ENCODE results near the gene DENND2C.
"Not testable (repeated sequence)": the region's sequence is repeated elsewhere in the genome, so short reads cannot be mapped to it uniquely, and the experiment has no call there.

The DENND2C gene

DNA sequence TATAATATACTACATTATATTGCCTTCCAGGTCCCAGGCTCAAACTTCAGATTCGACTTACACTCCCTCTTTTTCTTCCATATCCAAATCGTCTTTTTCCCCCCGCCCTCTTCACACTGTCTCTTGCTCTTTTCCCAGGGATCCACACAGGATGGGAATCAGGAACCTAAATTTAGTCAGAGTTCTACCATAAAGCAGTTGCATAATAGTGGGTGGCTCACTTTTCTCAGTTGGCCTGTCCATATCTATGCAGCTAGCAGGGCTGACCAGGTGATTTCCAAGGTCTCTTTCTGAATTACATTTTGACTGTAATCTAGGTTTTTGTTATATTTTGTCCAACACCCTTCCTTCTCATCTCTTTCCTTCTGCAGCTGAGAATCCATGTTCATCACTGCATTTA lies 80.7 kb downstream of the DENND2C start:
- no peak for DNase-seq

DNA sequence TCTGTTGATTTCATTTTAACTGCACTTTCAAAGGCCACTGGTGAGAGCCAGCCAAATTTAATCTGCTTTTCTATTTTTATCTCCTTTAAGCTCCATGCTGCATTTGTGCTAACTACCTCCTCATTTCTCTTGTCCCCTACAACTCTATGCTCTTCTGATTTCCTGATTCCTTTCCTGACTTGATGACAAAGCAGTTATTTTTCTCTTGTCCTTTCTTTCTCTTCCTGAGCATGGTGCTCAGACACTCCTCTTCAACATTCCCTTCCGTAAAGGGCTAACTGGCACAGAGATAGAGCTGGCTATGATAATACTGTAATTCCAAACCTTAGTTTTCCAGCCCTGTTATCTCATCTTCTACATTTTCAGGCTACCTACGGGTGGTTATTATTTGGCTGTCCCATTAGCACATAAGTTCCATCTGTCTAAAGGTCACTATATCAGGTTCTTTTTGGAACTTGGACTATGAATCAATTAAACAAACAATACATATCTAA lies 81.6 kb downstream of the DENND2C start:
- no peak for DNase-seq

DNA sequence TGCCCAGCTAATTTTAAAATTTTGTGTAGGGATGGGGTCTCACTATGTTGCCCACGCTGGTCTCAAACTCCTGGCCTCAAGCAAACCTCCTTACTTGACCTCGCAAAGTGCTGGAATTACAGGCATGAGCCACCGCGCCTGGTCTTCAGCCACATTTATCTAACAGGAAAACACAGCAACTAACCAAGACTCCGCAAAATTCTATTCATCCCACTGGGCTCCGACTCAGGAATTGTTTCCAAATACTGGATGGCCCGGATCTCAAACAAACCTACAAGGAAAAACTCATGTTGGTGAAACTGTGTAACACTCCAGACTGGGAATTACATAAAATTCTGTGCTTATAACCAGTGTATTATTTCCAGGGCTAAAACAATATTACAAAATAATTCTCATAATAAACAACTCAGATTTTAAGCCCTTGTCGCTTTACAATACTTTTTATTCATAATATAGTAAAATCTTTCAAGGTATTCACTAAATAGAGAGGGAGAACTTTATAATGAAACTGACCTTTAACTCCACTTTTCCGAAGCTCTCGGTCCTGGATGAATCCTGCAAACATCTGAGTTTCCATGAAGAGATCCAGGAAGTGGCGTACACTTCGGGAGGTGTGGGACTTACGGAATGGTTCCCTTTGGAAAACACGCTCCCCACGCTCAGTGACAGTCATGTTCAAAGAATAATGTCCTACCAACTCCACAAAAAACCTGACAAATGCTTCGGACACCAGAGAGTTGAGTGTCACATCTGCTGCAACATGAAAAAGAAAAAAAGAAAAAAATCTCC lies 82.5 kb downstream of the DENND2C start:
- no peak for DNase-seq

DNA sequence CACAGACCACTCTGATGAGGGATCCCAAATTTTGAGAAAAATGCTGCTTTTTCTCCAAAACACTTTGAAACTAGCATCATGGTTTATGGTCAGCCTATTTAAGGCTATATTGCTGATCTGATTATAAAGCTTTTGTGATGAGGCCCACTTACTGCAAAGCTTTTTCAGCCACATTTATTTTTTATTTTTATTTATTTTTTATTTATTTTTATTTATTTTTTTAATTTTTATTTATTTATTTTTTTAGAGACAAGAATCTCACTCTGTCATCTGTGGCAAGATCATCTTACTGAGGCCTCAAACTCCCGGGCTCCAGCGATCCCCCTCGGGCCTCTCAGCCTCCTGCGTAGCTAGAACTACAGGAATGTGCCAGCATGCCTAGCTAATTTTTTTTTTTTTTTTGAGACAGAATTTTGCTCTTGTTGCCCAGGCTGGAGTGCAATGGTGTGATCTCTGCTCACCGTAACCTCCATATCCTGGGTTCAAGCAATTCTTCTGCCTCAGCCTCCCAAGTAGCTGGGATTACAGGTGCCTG lies 83.3 kb downstream of the DENND2C start:
- DNase-seq: no peak

DNA sequence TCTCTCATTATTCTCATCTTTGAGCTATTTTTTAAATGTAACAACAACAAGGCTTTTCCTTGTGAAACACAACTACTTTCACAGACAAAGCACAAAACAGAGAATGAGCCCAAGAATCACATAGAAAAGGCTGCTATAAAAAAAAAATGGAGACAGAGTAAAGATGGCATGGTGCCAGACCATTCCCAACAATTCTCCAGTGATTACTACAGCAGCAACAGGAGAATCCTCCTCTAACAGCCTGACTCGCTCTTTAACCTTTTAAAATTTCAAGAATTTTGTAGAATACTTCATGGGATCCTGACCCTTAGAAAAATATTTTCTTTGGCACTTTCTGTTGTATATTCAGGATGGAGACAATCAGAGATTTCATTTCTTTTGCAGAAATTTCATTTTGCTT lies 84.6 kb downstream of the DENND2C start:
- no peak for DNase-seq

DNA sequence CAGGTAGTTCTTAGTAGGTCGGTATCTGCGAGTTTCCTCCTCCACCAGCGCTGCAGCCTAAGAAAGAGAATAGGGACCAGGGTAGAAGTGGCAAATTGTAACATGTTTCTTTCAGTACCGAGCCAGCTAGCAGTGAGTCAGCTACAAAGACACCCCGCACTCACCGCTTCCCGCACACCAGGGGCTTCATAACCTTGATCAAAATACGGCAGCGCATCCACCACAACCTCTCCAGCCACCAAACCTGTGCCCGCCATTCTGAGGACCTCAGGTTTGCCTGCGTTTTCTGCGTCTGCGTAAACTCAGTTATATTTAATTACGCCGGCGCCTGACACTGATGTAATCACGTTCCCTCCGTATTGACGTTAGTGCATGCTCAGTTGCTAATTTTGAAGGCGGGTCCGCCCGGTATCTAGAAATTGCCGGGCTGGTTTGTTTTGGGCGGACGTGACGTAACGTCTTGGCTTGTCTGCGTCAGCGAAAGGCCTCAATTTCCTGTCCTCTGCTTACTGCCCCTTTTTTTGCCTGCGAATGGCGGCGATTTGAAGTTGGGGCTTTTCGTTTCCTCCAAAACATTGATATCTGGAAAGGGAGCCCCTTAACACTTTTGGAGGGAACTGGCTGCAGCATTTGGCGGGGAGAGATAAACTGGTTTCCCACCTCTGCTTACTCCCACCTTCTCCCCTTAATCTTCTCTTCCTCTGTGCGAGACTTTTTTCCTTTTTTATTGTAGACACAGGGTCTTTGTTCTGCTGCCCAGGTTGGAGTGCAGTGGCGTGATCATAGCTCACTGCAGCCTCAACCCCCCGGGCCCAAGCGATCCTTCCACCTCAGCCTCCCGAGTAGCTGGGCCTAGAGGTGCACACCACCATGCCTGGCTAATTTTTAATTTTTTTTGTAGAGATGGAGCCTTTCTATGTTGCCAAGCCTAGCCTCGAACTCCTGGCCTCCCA lies 88.2 kb downstream of the DENND2C start, which contains the start of gene BCAS2:
TSS of gene BCAS2 (minus strand) at position 281 of the 953 bp plus-strand sequence. CDS start at position 257, 24 bp downstream.
- DNase-seq: peak; percentile 97

DNA sequence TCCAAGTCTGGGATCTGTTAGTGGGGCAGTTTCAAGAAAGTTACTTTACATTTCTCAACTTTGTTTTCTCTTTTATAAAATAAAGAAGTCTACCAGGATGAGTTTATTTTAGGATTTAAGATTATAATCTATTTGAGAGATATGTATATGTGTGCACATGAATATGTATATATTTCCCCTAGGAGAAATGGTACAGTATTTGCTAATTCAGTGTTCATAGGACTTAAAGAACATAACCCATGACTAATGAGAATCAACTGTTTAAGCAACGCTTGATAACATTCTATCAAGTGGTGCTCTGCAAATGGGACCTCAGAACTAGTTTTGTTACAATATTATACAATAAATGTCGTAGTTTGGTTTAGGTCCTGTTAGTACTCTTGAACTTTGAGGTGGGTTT lies 95.5 kb downstream of the DENND2C start:
- no peak for DNase-seq

DNA sequence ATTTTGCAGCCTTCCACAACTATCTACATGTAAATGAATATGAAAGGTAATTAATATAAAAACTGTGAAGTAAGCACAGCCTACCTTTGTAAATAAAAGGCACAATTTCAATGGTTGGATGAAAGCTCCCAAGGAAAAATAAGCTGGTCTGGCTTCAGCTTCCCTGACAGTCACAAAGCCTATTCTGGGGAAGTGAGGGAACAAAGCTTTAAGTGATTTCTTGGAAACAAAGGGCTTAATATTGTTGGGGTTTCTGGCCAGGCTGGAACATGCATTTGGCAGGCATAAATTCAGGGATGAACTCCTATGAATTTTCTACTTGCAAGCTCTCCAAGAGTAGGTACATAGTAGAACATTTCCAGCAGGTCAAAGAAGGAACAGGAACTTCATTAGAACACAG lies 105.7 kb downstream of the DENND2C start:
- DNase-seq: no peak

DNA sequence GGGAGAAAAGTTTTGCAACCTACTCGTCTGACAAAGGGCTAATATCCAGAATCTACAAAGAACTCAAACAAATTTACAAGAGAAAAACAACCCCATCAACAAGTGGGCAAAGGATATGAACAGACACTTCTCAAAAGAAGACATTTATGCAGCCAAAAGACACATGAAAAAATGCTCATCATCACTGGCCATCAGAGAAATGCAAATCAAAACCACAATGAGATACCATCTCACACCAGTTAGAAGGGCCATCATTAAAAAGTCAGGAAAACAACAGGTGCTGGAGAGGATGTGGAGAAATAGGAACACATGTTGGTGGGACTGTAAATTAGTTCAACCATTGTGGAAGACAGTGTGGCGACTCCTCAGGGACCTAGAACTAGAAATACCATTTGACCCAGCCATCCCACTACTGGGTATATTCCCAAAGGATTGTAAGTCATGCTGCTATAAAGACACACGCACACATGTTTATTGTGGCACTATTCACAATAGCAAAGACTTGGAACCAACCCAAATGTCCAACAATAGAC lies 106.8 kb downstream of the DENND2C start:
- not testable (repeated sequence) for DNase-seq

DNA sequence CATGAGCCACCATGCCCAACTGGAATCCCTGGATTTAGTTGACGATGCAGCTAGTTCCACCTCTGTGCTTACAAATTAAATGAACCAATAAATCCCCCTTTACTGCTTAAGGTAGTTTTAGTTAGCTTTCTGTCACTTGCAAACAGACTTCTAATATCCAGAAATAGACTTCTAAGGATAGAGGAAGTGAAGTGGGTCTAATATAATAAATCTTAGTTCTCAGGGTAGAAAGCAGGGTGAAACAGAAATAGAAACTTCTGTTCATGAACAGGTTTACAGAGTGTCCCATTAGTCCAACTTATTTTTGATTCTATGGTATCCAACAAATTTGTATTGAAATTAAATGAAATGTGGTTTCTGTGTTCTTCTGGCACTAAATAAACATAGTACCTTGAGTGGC lies 108.5 kb downstream of the DENND2C start:
- no peak for DNase-seq

DNA sequence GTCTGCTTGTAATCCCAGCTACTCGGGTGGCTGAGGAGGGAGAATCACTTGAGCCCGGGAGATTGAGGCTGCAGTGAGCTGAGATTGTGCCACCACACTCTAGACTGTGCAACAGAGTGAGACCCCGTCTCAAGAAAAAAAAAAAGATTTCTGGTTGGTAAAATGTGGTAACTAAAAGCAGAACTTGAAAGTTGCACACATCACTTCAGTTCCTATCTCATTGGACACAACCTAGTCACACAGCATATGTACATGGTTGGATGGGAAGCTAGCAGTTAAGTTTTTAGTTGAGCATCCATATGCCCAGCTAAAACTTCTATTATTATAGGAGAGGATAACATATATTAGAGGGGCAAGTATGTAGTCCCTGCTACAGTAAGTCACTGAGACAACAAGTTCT lies 110.5 kb downstream of the DENND2C start:
- DNase-seq: no peak

DNA sequence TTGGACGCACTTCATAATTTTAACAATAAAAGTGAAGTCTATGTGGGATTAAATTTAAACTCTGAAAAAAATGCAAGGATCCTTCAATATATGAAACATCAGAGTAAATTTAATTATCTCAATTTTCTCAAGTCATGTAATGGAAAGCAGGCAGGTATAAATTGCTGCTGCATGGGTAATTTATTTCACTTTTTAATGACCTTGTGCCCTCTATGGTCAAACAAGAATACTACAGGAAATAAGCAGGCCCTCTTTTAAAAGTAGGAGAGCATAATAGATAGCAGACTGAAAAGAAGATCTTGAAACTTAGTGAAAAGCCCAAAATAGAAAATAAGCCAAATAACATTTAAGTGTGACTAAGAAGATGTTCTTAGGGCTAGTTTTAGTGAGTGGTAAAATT lies 111.3 kb downstream of the DENND2C start:
- peak; percentile 6 for DNase-seq

DNA sequence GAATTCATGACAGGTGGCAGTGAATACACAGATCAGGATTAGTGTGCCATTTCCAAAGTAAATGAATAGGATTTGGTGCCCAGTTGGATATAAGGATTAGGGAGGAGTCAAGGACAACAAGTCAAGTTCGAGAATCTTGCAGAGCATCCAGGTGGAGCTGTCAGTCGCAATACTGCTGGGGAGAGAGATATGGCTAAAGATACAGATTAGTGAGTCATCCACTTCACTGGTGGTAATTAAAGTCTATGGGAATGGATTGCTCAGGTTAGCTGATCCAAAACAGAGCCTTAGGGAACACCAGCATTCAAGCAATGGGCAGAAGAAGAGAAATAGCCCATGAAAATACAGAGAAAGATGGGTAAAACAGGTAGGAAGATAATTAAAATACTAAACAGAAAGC lies 115.3 kb downstream of the DENND2C start:
- no peak for DNase-seq

DNA sequence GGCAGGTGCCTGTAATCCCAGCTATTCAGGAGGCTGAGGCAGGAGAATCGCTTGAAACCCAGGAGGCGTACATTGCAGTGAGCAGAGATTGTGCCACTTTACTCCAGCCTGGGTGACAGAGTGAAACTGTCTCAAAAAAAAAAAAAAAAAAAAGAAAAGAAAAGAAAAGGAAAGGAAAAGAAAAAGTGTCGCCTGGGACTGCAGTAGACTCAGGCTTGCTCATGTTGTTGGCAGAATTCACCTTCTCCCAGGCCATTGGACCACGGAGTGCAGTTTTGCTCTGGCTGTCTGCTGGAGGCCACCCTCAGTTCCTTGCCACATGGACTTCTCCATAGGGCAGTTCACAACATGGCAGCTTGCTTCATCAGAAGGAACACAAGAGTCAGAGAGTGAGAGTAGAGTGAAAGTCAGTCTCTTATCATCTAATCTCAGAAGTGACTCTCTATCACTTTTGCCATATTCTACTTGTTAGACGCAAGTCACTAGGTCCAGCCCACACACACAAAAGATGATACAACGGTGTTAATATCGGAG lies 117.7 kb downstream of the DENND2C start:
- DNase-seq: no peak

DNA sequence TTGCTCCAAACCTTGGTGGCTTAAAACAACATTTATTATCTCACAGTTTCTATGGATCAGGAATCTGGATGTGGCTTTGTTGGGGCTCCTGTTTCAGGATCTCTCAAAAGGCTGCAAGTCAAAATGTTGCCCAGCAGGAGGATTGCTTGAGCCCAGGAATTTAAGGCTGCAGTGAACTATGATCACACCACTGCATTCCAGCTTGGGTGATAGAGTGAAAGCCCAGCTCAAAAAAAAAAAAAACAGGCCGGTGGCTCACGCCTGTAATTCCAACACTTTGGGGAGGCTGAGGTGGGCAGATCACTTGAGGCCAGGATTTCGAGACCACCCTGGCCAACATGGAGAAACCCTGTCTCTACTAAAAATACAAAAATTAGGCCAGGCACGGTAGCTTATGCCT lies 118.4 kb downstream of the DENND2C start:
- DNase-seq: no peak

DNA sequence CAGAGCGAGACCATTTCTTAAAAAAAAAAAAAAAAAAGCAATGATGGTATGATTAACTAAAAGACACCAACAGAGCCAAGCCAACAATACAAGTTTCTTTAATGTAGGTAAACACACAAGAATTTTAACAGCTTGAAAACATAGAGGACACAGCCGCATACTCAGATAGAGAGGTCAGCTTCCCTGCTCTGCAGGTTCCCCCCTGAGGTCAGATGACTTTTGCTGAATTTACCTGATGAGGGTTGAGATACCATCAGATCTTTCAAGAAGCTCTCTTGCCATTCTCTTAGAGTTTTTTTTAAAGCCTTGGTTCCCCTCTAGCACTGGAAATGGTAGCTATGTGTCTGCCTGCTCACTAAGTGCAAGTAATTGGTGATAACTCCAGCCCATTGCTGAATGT lies 119.5 kb downstream of the DENND2C start:
- no peak for DNase-seq

DNA sequence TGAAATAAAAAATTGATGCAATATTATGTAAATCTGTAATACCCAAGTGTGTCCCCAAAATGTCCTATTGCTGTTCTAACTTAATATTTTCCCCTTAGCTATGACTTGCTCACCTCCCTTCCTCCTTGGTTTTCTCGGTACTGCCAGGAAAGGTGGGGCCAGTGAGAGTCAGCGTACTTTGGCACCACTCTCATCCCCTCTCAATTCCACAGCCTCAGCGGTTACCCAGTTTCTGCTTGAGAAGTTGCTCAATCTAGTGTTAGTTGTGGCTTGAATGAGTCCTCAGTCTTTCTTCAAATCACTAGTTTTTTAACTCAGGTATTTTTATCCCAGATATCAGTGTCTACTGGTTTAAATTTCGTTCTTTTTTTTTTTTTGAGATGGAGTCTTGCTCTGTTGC lies 120.7 kb downstream of the DENND2C start:
- no peak for DNase-seq

DNA sequence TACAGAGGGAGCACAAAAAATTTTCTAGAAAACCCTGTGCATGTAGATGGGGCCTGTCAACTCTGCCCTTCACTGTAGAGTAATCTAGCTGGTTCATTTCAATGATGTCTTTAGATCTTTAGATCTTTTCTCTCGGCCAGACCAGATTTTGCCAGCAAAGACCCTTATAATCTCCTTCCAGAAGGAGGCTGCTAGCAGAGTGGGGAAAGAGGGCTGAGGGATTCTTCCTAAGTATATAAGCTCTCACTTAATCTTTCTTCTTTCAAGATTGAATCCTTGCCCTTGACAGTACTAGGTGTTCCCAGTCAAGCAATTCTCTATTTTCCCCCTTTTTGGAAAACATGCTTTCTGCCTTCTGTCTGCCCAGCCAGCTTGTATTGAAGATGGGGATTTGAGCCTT lies 122.8 kb downstream of the DENND2C start:
- DNase-seq: no peak

DNA sequence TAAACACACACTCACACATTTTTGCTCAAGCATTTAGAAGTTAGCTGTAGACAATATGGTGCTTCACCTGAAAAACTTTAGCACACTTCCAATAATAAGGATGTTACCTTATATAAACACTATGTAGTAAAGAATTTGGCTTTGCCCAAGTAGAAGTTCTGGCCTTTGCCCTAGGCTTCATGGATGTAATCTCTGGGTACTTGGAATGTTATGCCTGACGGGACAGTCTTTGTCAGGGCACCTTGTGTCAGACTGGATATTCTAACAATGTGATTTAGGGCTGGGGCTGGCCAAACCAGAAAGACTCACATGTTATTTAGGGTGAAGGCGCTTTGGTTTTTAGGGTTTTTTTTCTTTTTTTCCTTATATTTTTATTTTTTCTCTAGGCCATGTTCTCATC lies 124.1 kb downstream of the DENND2C start:
- DNase-seq: no peak

DNA sequence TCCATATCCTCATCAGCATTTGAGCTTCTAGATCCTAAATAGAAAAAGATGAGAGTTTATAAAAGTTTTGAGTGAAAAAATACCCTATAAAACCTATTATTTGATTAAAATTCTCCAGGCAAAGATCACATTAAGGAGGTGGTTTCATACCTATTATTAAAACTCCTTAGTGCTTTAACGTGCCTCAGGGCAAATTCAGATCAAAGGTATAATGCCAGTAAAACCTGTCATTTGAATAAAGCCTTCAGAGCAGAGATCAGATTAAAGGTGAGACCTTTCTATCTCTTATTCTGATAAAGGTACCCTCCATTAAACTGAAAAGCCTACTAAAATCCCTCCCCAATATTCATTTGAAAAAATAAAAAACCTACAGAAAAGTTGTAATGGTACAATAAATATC lies 124.5 kb downstream of the DENND2C start:
- no peak for DNase-seq

DNA sequence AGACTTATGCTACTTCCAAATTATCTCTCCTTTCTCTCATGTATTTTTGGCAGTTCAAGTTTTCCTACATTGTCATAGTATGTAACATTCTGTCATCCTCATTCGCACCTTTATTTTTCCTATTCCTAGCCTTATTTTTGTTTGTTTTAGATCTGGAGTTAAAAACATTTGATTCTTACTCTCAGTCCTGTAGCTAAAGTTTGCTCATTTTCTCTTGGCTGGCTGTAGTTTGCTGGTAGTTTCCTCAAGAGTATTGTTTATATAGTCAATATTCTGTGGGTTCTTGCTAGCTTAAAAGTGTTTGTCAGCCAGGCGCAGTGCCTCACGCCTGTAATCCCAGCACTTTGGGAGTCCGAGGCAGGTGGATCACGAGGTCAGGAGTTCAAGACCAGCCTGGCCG lies 129.0 kb downstream of the DENND2C start:
- no peak for DNase-seq

DNA sequence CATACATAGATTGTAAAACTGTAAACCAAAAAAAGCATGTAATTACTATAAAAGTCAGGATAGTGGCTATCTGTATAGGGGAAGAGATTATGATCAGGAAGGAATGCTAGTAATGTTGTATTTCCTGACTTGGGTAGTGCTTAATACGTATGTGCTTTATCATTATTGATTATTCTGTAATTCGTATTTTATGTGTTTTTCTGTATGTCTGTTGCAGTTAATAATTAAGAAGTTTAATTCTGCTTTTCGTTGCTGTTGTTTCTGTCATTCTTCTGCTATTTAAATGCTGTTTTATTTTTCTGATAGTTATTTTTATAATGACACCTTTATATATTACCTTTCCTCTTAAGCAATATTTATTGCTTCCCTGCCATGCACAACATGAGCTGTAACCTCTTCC lies 129.6 kb downstream of the DENND2C start:
- no peak for DNase-seq

DNA sequence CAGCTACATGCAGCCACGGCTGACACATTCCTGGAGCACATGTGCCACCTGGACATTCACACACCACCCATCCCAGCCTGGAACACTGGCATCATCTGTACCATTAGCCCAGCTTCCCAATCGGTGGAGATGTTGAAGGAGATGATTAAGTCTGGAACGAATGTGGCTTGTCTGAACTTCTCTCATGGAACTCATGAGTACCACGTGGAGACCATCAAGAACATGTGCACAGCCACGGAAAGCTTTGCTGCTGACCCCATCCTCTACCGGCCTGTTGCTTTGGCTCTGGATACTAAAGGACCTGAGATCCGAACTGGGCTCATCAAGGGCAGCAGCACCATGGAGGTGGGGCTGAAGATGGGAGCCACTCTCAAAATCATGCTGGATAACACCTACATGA lies 133.8 kb downstream of the DENND2C start:
- no peak for DNase-seq
